Measurements from ENCODE around the gene OR8I2. TPM values are rescaled to one million over a fixed set of nuclear protein-coding genes. Genes with fewer than 3 reads are reported as not detected.

Gene OR8I2
- total RNA-seq, 4 donors from 2014 or later, result not detected

Small RNA genes lying within 50 kb of the gene (small RNA-seq; reads per million reads assigned to genes)
- gene OR8I4P, result 0 reads per million in 4 donors

Other genes with a start within 250 kb of the OR8I2 start
- not detected for gene TRIM51, start 210.0 kb upstream of the OR8I2 start, total RNA-seq
- gene OR5W2, start 178.7 kb upstream of the OR8I2 start, total RNA-seq, result not detected
- not detected for gene OR5I1, start 156.9 kb upstream of the OR8I2 start, total RNA-seq
- not detected for gene OR10AG1, start 123.4 kb upstream of the OR8I2 start, total RNA-seq
- not detected for gene OR5F1, start 98.7 kb upstream of the OR8I2 start, total RNA-seq
- gene OR5AS1, start 65.7 kb upstream of the OR8I2 start, total RNA-seq, result not detected
- not detected for gene OR8H2, start 10.4 kb downstream of the OR8I2 start, total RNA-seq
- gene OR8H3, start 29.1 kb downstream of the OR8I2 start, total RNA-seq, result not detected
- not detected for gene OR8J3, start 46.9 kb downstream of the OR8I2 start, total RNA-seq
- gene OR8K5, start 67.0 kb downstream of the OR8I2 start, total RNA-seq, result not detected
- gene OR5J2, start 83.3 kb downstream of the OR8I2 start, total RNA-seq, result not detected
- not detected for gene OR5T2, start 140.9 kb downstream of the OR8I2 start, total RNA-seq
- not detected for gene OR5T3, start 158.9 kb downstream of the OR8I2 start, total RNA-seq
- gene OR5T1, start 180.8 kb downstream of the OR8I2 start, total RNA-seq, result not detected
- gene OR8H1, start 198.9 kb downstream of the OR8I2 start, total RNA-seq, result not detected
- gene OR8K3, start 221.8 kb downstream of the OR8I2 start, total RNA-seq, result not detected

All from esophagus squamous epithelium (tissue), 4 donors.